MM.1S (cell line): Measurements from ENCODE around the gene PDCD7.

ENCODE experiments used
- CTCF ChIP-seq: fragments of 300-600 bp; sonication (generic); IDR thresholded peaks from 2 replicates; pipeline ENCODE4 v1.5.1; 2016; ENCODE audit warnings: antibody characterized with exemption, low read length, mixed read lengths
- EZH2 ChIP-seq: fragments of 300-600 bp; sonication (generic); optimal IDR thresholded peaks from 2 replicates; pipeline ENCODE3; 2017; ENCODE audit warnings: low read depth, mild to moderate bottlenecking, antibody characterized with exemption, low read length, mixed read lengths
- EZH2phosphoT487 ChIP-seq: fragments of 300-600 bp; sonication (generic); IDR thresholded peaks from 2 replicates; pipeline ENCODE4 v1.6.1; 2018; ENCODE audit warnings: antibody characterized with exemption, low read length

- TF ChIP-seq CTCF (no peak), EZH2phosphoT487 (no peak), EZH2 (no peak)
Observed at GRCh38 chr15:65081270-65081669, 52.3 kb downstream of the PDCD7 start.
